H9 (cell line): Measurements from ENCODE around the gene NR1H2. TPM values are rescaled to one million over a fixed set of nuclear protein-coding genes. Genes with fewer than 3 reads are reported as not detected.

Source experiments
- DNase-seq: peaks from one replicate; pipeline ENCODE4 v3.0.0-alpha.2; 2017
- H2AFZ ChIP-seq: one replicate; pipeline ENCODE4 v1.6.1; 2013; ENCODE audit warnings: mild to moderate bottlenecking, low read length, control low read depth, moderate library complexity
- H2AK5ac ChIP-seq: 2 replicates; pipeline ENCODE4 v1.6.1; 2013; ENCODE audit warnings: low read length, control low read depth, mixed read lengths; ENCODE audit not compliant: insufficient read length
- H2BK120ac ChIP-seq: one replicate; pipeline ENCODE4 v1.6.1; 2013; ENCODE audit warnings: low read depth, mild to moderate bottlenecking, low read length, control low read depth, inconsistent platforms; ENCODE audit not compliant: poor library complexity, severe bottlenecking
- H2BK12ac ChIP-seq: 2 replicates; pipeline ENCODE4 v1.6.1; 2013; ENCODE audit warnings: low read length, control low read depth, mixed read lengths, low read depth; ENCODE audit not compliant: insufficient read length
- H2BK15ac ChIP-seq: 2 replicates; pipeline ENCODE4 v1.6.1; 2013; ENCODE audit warnings: low read depth, low read length, control low read depth
- H2BK20ac ChIP-seq: one replicate; pipeline ENCODE4 v1.6.1; 2013; ENCODE audit warnings: low read depth, mild to moderate bottlenecking, low read length, control low read depth, inconsistent platforms; ENCODE audit not compliant: poor library complexity, severe bottlenecking
- H2BK5ac ChIP-seq: 2 replicates; pipeline ENCODE4 v1.6.1; 2013; ENCODE audit warnings: low read length, control low read depth, mixed read lengths; ENCODE audit not compliant: insufficient read length
- H3K14ac ChIP-seq: 2 replicates; pipeline ENCODE4 v1.6.1; 2013; ENCODE audit warnings: low read length, control low read depth; ENCODE audit not compliant: insufficient read depth
- H3K18ac ChIP-seq: 2 replicates; pipeline ENCODE4 v1.6.1; 2013; ENCODE audit warnings: low read depth, mild to moderate bottlenecking, mixed read lengths, low read length, control low read depth; ENCODE audit not compliant: insufficient read length
- H3K23ac ChIP-seq: 2 replicates; pipeline ENCODE4 v1.6.1; 2013; ENCODE audit warnings: low read length, control low read depth, mixed read lengths, low read depth; ENCODE audit not compliant: insufficient read length
- H3K23me2 ChIP-seq: 2 replicates; pipeline ENCODE4 v1.6.1; 2013; ENCODE audit warnings: low read depth, mild to moderate bottlenecking, mixed read lengths, low read length, control low read depth; ENCODE audit not compliant: insufficient read length, poor library complexity, severe bottlenecking
- H3K27ac ChIP-seq: 2 replicates; pipeline ENCODE4 v1.5.1; 2013; ENCODE audit warnings: low read length, control low read depth, mixed read lengths, low read depth; ENCODE audit not compliant: insufficient read length
- H3K27me3 ChIP-seq: 2 replicates; pipeline ENCODE4 v1.6.1; 2013; ENCODE audit warnings: low read length, control low read depth, inconsistent platforms; ENCODE audit not compliant: insufficient read depth
- H3K4ac ChIP-seq: 2 replicates; pipeline ENCODE4 v1.6.1; 2013; ENCODE audit warnings: low read depth, mild to moderate bottlenecking, control low read depth, inconsistent platforms, low read length, moderate library complexity
- H3K4me1 ChIP-seq: 2 replicates; pipeline ENCODE4 v1.6.1; 2013; ENCODE audit warnings: low read length, control low read depth, inconsistent platforms; ENCODE audit not compliant: insufficient read depth
- H3K4me2 ChIP-seq: 2 replicates; pipeline ENCODE4 v1.6.1; 2013; ENCODE audit warnings: low read length, control low read depth, mixed read lengths; ENCODE audit not compliant: insufficient read length, insufficient read depth
- H3K56ac ChIP-seq: 2 replicates; pipeline ENCODE4 v1.6.1; 2013; ENCODE audit warnings: low read depth, mild to moderate bottlenecking, mixed read lengths, low read length, control low read depth; ENCODE audit not compliant: insufficient read length
- H3K79me1 ChIP-seq: 2 replicates; pipeline ENCODE4 v1.6.1; 2013; ENCODE audit warnings: low read depth, mild to moderate bottlenecking, moderate library complexity, low read length, control low read depth, inconsistent platforms; ENCODE audit not compliant: insufficient read depth, poor library complexity, severe bottlenecking
- H3K79me2 ChIP-seq: 2 replicates; pipeline ENCODE4 v1.6.1; 2013; ENCODE audit warnings: low read length, control low read depth, inconsistent platforms; ENCODE audit not compliant: insufficient read depth
- H3K9ac ChIP-seq: 2 replicates; pipeline ENCODE4 v1.6.1; 2013; ENCODE audit warnings: low read length, control low read depth, mixed read lengths; ENCODE audit not compliant: insufficient read length; ENCODE audit errors: extremely low read depth
- H3K9me3 ChIP-seq: one replicate; pipeline ENCODE4 v1.6.1; 2013; ENCODE audit warnings: low read depth, low read length, inconsistent platforms; ENCODE audit not compliant: control insufficient read depth
- H3T11ph ChIP-seq: one replicate; pipeline ENCODE4 v1.6.1; 2013; ENCODE audit warnings: mild to moderate bottlenecking, low read length, control low read depth, inconsistent platforms
- H4K20me1 ChIP-seq: one replicate; pipeline ENCODE4 v1.6.1; 2013; ENCODE audit not compliant: control insufficient read depth, insufficient read length, insufficient read depth
- H4K5ac ChIP-seq: 2 replicates; pipeline ENCODE4 v1.6.1; 2013; ENCODE audit warnings: low read depth, mild to moderate bottlenecking, mixed read lengths, low read length, control low read depth; ENCODE audit not compliant: insufficient read length
- H4K8ac ChIP-seq: replicated peaks from 2 replicates; pipeline ENCODE4 v1.6.1; 2013; ENCODE audit warnings: low read length, control low read depth, mixed read lengths, low read depth; ENCODE audit not compliant: insufficient read length
- H4K91ac ChIP-seq: 2 replicates; pipeline ENCODE4 v1.6.1; 2013; ENCODE audit warnings: low read depth, mild to moderate bottlenecking, moderate library complexity, mixed read lengths, low read length, control low read depth; ENCODE audit not compliant: insufficient read length
- H3K27ac Mint-ChIP-seq, 3 experiments: 2 replicates in 2 of 3; 3 replicates in 1 of 3; pipeline ENCODE4 v1.8.0; 2020 to 2021; ENCODE audit warnings: mixed read lengths in 3 of 3, mild to moderate bottlenecking in 1 of 3, moderate library complexity in 1 of 3
- H3K27me3 Mint-ChIP-seq: 2 replicates; pipeline ENCODE4 v1.8.0; 2021; ENCODE audit warnings: low read depth, mild to moderate bottlenecking, moderate library complexity, mixed read lengths
- H3K36me3 Mint-ChIP-seq, 3 experiments: 2 replicates in 2 of 3; 3 replicates in 1 of 3; pipeline ENCODE4 v1.8.0; 2020 to 2021; ENCODE audit warnings: low read depth in 3 of 3, mixed read lengths in 3 of 3; ENCODE audit not compliant: insufficient read depth in 1 of 3
- H3K4me1 Mint-ChIP-seq, 2 experiments: 2 replicates each; pipeline ENCODE4 v1.8.0; 2020; ENCODE audit warnings: mixed read lengths in 2 of 2
- H3K4me3 Mint-ChIP-seq, 2 experiments: 2 replicates in 1 of 2; 3 replicates in 1 of 2; pipeline ENCODE4 v1.8.0; 2020 to 2021; ENCODE audit warnings: mild to moderate bottlenecking in 2 of 2, mixed read lengths in 2 of 2, moderate library complexity in 1 of 2
- H3K9me3 Mint-ChIP-seq, 2 experiments: 2 replicates in 1 of 2; 3 replicates in 1 of 2; pipeline ENCODE4 v1.8.0; 2020; ENCODE audit warnings: mild to moderate bottlenecking in 2 of 2, mixed read lengths in 2 of 2, moderate library complexity in 1 of 2
- CTCF ChIP-seq: fragments of 200-600 bp; sonication (generic); conservative IDR thresholded peaks from 3 replicates; pipeline ENCODE4 v1.8.0; 2021; ENCODE audit warnings: antibody characterized with exemption, mild to moderate bottlenecking
- WGBS: extraction: QIAGEN DNeasy Blood & Tissue Kit; methylation state at CpG from one replicate; pipeline ENCODE4 v1.1.7; 2013; ENCODE audit warnings: missing lambda C conversion rate, low lambda C conversion rate, mixed read lengths; ENCODE audit not compliant: insufficient read length; ENCODE audit errors: extremely low coverage; 5-methylcytosine and 5-hydroxymethylcytosine counted together
- total RNA-seq: library from RNA; stranded (reverse); gene quantifications from 2 replicates; pipeline ENCODE4 v1.2.1, GENCODE V29; 2021

The NR1H2 gene
- total RNA-seq, 1 experiment from 2014 or later = 33.2 TPM

DNA sequence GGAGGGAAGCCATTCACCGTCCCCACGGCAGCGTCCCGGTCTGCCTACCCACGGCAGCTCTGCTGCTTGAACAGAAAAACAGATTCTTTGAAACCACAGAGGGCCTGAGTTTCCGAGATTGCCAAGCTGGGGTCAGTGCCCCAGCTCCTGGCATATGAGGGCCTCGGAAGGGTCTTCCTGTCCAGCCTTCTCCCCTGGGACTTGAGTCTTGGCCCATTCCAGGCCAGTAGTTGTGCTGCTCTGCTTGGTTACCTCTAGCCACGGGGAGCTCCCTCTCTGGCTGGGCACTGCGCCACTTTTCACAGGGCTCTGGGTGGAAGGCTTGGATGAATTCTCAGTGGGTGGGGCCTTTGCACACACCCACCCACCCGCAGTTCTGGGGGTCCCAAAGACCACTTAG, 33.9 kb downstream of the NR1H2 start:
- Histone ChIP-seq H2BK20ac (no peak overlapping the region), H3T11ph (no peak overlapping the region), H4K20me1 (no peaks in the 10 kb centered on the region), H3K56ac (no peak overlapping the region), H4K5ac (no peak overlapping the region), H3K14ac (no peak overlapping the region), H3K4ac (no peak overlapping the region), H3K4me2 (no peak overlapping the region), H4K8ac (no peak overlapping the region), H3K27me3 (no peaks in the 10 kb centered on the region), H3K9me3 (no peaks in the 10 kb centered on the region), H2BK12ac (no peak overlapping the region), H4K91ac (no peak overlapping the region), H3K23me2 (no peaks in the 10 kb centered on the region), H2AK5ac (no peak overlapping the region), H3K9ac (no peak overlapping the region), H3K79me2 (no peaks in the 10 kb centered on the region), H3K18ac (no peak overlapping the region), H2AFZ (no peak overlapping the region), H2BK5ac (no peak overlapping the region), H3K79me1 (no peaks in the 10 kb centered on the region), H3K27ac (no peak overlapping the region), H2BK120ac (no peak overlapping the region), H3K23ac (no peak overlapping the region), H3K4me1 (no peaks in the 10 kb centered on the region), H2BK15ac (no peak overlapping the region)
- Mint-ChIP-seq H3K9me3 (peaks cover 0 to 2% of the 10 kb centered on the region in 2 experiments; a peak in 1 of 5 replicates), H3K4me3 (no peak overlapping the region), H3K27me3 (no peaks in the 10 kb centered on the region; the same call in 1 of the 2 replicates), H3K36me3 (peaks cover 44 to 79% (median 68%) of the 10 kb centered on the region in 3 experiments), H3K4me1 (peaks cover 4% of the 10 kb centered on the region in 2 experiments; a peak in 3 of 4 replicates), H3K27ac (no peak overlapping the region)
- no CpG with 5 or more reads among the region's 10 CpGs for WGBS
- no peak for TF ChIP-seq CTCF
- DNase-seq = no peak
